ENCODE results near the gene SATB2. TPM values are rescaled to one million over a fixed set of nuclear protein-coding genes. Genes with fewer than 3 reads are reported as not detected.

SATB2 gene
- total and polyA plus RNA-seq, 8 donors = 0.80 to 4.8 (median 3.2) TPM

DNA sequence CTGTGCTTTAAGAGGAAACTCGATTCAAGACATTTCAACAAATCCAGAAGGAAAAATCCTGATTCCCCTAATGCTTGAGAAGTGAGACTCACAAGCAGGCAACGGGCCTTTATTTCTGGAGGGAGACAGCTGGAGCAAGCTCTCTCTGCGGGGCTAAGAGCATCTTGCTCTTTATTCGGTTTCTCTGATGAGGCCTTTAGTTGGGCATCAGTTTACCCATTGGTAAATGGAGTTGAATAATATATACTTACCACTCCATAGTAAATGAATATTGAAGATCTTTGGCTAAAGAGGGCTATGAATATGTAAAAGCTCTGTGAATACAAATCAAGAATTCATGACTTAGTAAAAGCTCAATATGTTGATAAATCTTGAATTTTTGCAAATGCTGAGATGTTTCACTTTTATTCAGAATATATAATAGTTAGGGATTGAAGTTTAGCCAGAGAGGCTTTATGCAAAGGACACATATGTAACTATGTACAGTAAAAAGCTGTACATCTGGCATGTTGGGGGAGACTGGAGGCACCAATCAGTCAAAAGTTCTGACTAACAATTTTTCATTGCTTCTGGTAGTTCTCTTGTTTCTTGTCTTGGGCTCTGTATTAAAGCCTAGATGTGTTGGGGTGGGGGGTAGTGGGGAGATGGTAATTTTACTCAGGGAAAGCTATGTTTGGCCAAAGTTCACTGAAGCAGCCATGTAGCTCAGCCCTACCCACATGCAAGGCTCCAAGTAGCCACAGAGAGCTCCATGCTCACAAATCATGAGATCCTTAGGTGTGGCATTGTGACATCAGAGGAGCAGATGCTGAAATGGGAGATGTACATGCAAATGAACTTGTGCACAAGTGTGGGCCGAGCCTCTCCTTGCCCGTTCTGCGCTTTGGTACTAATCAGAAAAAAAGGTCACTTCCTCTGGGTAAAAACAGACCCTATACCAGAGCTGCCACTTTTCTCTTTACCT, 200.2 kb downstream of the SATB2 start:
- Histone ChIP-seq H3K27me3 (no peaks in the 10 kb centered on the region), H3K36me3 (no peaks in the 10 kb centered on the region), H3K27ac (no peak overlapping the region), H3K9me3 (no peaks in the 10 kb centered on the region), H3K4me1 (no peaks in the 10 kb centered on the region), H3K4me3 (no peak overlapping the region)
- no peak for DNase-seq
- intact Hi-C loops (cut with DNase I) = no loop called here
- WGBS, 2 donors = 65 to 67% methylated on average over 7 of the region's 7 CpGs
- TF ChIP-seq, protein P1, sequence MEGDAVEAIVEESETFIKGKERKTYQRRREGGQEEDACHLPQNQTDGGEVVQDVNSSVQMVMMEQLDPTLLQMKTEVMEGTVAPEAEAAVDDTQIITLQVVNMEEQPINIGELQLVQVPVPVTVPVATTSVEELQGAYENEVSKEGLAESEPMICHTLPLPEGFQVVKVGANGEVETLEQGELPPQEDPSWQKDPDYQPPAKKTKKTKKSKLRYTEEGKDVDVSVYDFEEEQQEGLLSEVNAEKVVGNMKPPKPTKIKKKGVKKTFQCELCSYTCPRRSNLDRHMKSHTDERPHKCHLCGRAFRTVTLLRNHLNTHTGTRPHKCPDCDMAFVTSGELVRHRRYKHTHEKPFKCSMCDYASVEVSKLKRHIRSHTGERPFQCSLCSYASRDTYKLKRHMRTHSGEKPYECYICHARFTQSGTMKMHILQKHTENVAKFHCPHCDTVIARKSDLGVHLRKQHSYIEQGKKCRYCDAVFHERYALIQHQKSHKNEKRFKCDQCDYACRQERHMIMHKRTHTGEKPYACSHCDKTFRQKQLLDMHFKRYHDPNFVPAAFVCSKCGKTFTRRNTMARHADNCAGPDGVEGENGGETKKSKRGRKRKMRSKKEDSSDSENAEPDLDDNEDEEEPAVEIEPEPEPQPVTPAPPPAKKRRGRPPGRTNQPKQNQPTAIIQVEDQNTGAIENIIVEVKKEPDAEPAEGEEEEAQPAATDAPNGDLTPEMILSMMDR (IDR thresholded peaks at IDR 0.05) = no peak
- ATAC-seq = no peak
- no peak for FAIRE-seq

DNA sequence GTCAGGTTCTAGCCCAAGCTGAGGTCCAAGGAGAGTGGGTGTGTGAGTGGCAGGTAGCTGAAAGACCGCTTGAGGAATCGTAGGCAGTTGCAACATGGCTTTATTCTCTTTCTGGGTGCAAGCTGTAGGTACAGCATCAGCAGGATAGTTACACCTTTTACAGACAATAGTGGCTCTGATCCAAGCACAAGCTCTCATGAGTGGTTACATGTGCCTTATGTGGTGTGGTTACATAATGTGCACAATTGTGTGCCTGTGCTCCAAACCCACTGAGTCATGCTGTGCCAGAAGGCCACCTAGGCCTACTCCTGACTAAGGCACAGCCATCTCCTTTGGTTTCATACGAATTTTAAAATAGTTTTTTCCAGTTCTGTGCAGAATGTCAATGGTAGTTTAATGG, 227.6 kb downstream of the SATB2 start:
- no peaks in the 10 kb centered on the region for H3K27me3 ChIP-seq
- ATAC-seq (no peak), FAIRE-seq (no peak), DNase-seq (no peak)
- 56 to 59% methylated on average over 3 of the region's 3 CpGs for WGBS, 2 donors
- no peaks in the 10 kb centered on the region for H3K9me3 ChIP-seq
- H3K27ac ChIP-seq = no peak overlapping the region
- TF ChIP-seq, protein P1 (IDR thresholded peaks at IDR 0.05) = no peak
- H3K4me1 ChIP-seq = no peaks in the 10 kb centered on the region
- no peak overlapping the region for H3K4me3 ChIP-seq
- H3K36me3 ChIP-seq = no peaks in the 10 kb centered on the region
- intact Hi-C loops (cut with DNase I) = no loop called here

DNA sequence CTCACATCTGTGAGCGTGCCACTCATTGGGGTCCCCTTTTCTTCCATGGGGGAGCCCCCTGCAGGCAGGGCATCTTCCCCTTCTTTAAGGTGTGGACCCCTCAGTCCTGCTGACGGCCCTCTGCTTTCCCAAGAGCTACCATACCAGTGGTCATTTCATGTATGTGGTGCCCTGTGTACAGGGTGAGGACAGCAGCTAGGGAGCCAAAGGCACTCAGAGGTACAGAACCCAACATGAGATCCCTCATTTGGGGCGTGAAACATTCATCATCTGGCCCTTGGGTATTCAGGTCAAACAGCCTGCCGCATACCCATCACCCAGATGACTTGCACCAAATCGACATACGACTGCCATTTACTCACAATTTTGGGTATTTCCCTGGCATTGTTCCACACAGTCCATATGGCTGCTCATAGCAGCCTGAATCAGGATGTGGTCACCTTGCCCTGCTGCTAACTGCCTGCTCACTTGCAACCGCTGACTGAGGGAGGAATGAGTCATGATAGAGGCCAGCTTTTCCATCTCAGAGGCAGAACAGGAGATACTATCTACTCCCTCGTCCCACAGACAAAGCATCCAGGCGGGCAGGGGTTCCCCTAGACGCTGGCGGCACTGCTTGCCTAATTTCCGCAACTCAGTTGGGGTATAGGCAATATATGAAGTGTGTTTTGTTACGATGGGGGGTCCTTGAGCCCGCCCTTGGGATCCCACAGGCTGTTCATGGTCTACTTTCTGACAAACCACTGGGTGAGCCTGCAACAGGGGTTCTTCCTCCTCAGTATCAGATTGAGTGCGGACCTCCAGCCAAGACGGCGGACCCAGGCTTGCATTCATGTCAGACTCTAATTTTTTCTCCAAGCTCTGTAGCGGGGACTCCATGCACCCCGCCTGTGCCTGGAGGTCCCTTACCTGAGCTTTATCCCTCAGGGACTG, 228.6 kb downstream of the SATB2 start:
- 77 to 89% methylated on average over 19 of the region's 19 CpGs for WGBS, 2 donors
- ATAC-seq (no peak), DNase-seq (no peak), FAIRE-seq (no peak)
- no peaks in the 10 kb centered on the region for H3K4me1 ChIP-seq
- H3K36me3 ChIP-seq = no peaks in the 10 kb centered on the region
- H3K27me3 ChIP-seq = no peaks in the 10 kb centered on the region
- no peak overlapping the region for H3K4me3 ChIP-seq
- TF ChIP-seq, protein P1 (IDR thresholded peaks at IDR 0.05) = no peak
- H3K9me3 ChIP-seq = no peaks in the 10 kb centered on the region
- no peak overlapping the region for H3K27ac ChIP-seq
- intact Hi-C loops (cut with DNase I) = no loop called here

GRCh38 chr2:199223791-199224190, 233.9 kb downstream of the SATB2 start:
- Histone ChIP-seq H3K27me3 (no peaks in the 10 kb centered on the region), H3K9me3 (no peaks in the 10 kb centered on the region), H3K36me3 (no peaks in the 10 kb centered on the region), H3K4me3 (no peak overlapping the region), H3K27ac (no peak overlapping the region), H3K4me1 (no peaks in the 10 kb centered on the region)
- no peak for FAIRE-seq
- WGBS, 2 donors = 59% methylated on average over 6 of the region's 6 CpGs
- ATAC-seq = no peak
- TF ChIP-seq, protein P1 (IDR thresholded peaks at IDR 0.05) = no peak
- DNase-seq = no peak
- intact Hi-C loops (cut with DNase I) = no loop called here

Measured in pancreas (tissue), 10 donors.